ENCODE results near the gene LHX4.

Gene LHX4

GRCh38 chr1:180233191-180234011 lies 3.3 kb downstream of the LHX4 start:
- in situ Hi-C loops (cut with HindIII; ENCODE audit: low pct_unique_long_range_greater_than_20kb, low sequenced_read_pairs): no loop called here
- no peak for TF ChIP-seq JUND (IDR thresholded peaks at IDR 0.05; ENCODE audit: low read depth)
- no peak for DNase-seq (ENCODE audit: low read depth in 1 of 2, low spot score in 1 of 2)

GRCh38 chr1:180234369-180235076 lies 4.5 kb downstream of the LHX4 start:
- DNase-seq (ENCODE audit: low read depth in 1 of 2, low spot score in 1 of 2): no peak
- in situ Hi-C loops (cut with HindIII; ENCODE audit: low pct_unique_long_range_greater_than_20kb, low sequenced_read_pairs): no loop called here
- no peak for TF ChIP-seq JUND (IDR thresholded peaks at IDR 0.05; ENCODE audit: low read depth)

- DNase-seq (ENCODE audit: low read depth in 1 of 2, low spot score in 1 of 2): no peak
- in situ Hi-C loops (cut with HindIII; ENCODE audit: low pct_unique_long_range_greater_than_20kb, low sequenced_read_pairs): no loop called here
- TF ChIP-seq JUND (IDR thresholded peaks at IDR 0.05; ENCODE audit: low read depth): no peak
Measured at GRCh38 chr1:180235077-180235501, 5.0 kb downstream of the LHX4 start.

GRCh38 chr1:180235502-180236239 lies 5.6 kb downstream of the LHX4 start:
- DNase-seq (ENCODE audit: low read depth in 1 of 2, low spot score in 1 of 2): no peak
- in situ Hi-C loops (cut with HindIII; ENCODE audit: low pct_unique_long_range_greater_than_20kb, low sequenced_read_pairs): no loop called here
- no peak for TF ChIP-seq JUND (IDR thresholded peaks at IDR 0.05; ENCODE audit: low read depth)

- TF ChIP-seq JUND (IDR thresholded peaks at IDR 0.05; ENCODE audit: low read depth): no peak
- in situ Hi-C loops (cut with HindIII; ENCODE audit: low pct_unique_long_range_greater_than_20kb, low sequenced_read_pairs): no loop called here
- DNase-seq (ENCODE audit: low read depth in 1 of 2, low spot score in 1 of 2): no peak
Measured at GRCh38 chr1:180236698-180237509, 6.8 kb downstream of the LHX4 start.

- no peak for DNase-seq (ENCODE audit: low read depth in 1 of 2, low spot score in 1 of 2)
- no peak for TF ChIP-seq JUND (IDR thresholded peaks at IDR 0.05; ENCODE audit: low read depth)
- in situ Hi-C loops (cut with HindIII; ENCODE audit: low pct_unique_long_range_greater_than_20kb, low sequenced_read_pairs): no loop called here
Measured at GRCh38 chr1:180237869-180238476, 7.9 kb downstream of the LHX4 start.

GRCh38 chr1:180238675-180239074 lies 8.6 kb downstream of the LHX4 start:
- in situ Hi-C loops (cut with HindIII; ENCODE audit: low pct_unique_long_range_greater_than_20kb, low sequenced_read_pairs): no loop called here
- no peak for TF ChIP-seq JUND (IDR thresholded peaks at IDR 0.05; ENCODE audit: low read depth)
- DNase-seq (ENCODE audit: low read depth in 1 of 2, low spot score in 1 of 2): no peak

GRCh38 chr1:180239145-180240096 lies 9.4 kb downstream of the LHX4 start:
- in situ Hi-C loops (cut with HindIII; ENCODE audit: low pct_unique_long_range_greater_than_20kb, low sequenced_read_pairs): no loop called here
- DNase-seq (ENCODE audit: low read depth in 1 of 2, low spot score in 1 of 2): no peak
- TF ChIP-seq JUND (IDR thresholded peaks at IDR 0.05; ENCODE audit: low read depth): no peak

GRCh38 chr1:180241716-180242544 lies 11.9 kb downstream of the LHX4 start:
- in situ Hi-C loops (cut with HindIII; ENCODE audit: low pct_unique_long_range_greater_than_20kb, low sequenced_read_pairs): no loop called here
- no peak for TF ChIP-seq JUND (IDR thresholded peaks at IDR 0.05; ENCODE audit: low read depth)
- DNase-seq (ENCODE audit: low read depth in 1 of 2, low spot score in 1 of 2): peak; percentile 47 to 70
